Islet of Langerhans (tissue), 1 donor: Measurements from ENCODE around the gene WDR70.
"Not testable (repeated sequence)": the region's sequence is repeated elsewhere in the genome, so short reads cannot be mapped to it uniquely, and the experiment has no call there.

Experiments
- FAIRE-seq: peaks from one replicate; lab custom pipeline; 2011; peaks lifted over from hg19 to GRCh38; lab: Jason Lieb, UNC

The WDR70 gene

GRCh38 chr5:37571985-37572384, 192.9 kb downstream of the WDR70 start:
- FAIRE-seq = no peak

- no peak for FAIRE-seq
These were observed 196.7 kb downstream of the WDR70 start for GRCh38 chr5:37575541-37576489.

GRCh38 chr5:37576552-37576951, 197.4 kb downstream of the WDR70 start:
- FAIRE-seq = no peak

- no peak for FAIRE-seq
These were observed 199.1 kb downstream of the WDR70 start for GRCh38 chr5:37578176-37578575.

GRCh38 chr5:37580106-37580505, 201.0 kb downstream of the WDR70 start:
- no peak for FAIRE-seq

- no peak for FAIRE-seq
These were observed 203.1 kb downstream of the WDR70 start for GRCh38 chr5:37582202-37582601.

- FAIRE-seq = not testable (repeated sequence)
These were observed 214.2 kb downstream of the WDR70 start for GRCh38 chr5:37593292-37593691.

GRCh38 chr5:37594864-37595263, 215.7 kb downstream of the WDR70 start:
- FAIRE-seq = not testable (repeated sequence)

- FAIRE-seq = no peak
These were observed 219.6 kb downstream of the WDR70 start for GRCh38 chr5:37598733-37599132.

- FAIRE-seq = no peak
These were observed 222.0 kb downstream of the WDR70 start for GRCh38 chr5:37601163-37601562.

- no peak for FAIRE-seq
These were observed 224.0 kb downstream of the WDR70 start for GRCh38 chr5:37603072-37603471.

GRCh38 chr5:37604290-37604689, 225.2 kb downstream of the WDR70 start:
- no peak for FAIRE-seq

GRCh38 chr5:37606148-37606547, 227.0 kb downstream of the WDR70 start:
- FAIRE-seq = no peak

- FAIRE-seq = no peak
These were observed 227.6 kb downstream of the WDR70 start for GRCh38 chr5:37606632-37607248.

GRCh38 chr5:37615184-37615583, 236.1 kb downstream of the WDR70 start:
- no peak for FAIRE-seq

GRCh38 chr5:37619353-37619752, 240.2 kb downstream of the WDR70 start:
- FAIRE-seq = no peak

GRCh38 chr5:37622354-37622753, 243.2 kb downstream of the WDR70 start:
- FAIRE-seq = not testable (repeated sequence)

GRCh38 chr5:37626266-37626665, 247.1 kb downstream of the WDR70 start:
- no peak for FAIRE-seq

GRCh38 chr5:37628876-37629275, 249.8 kb downstream of the WDR70 start:
- no peak for FAIRE-seq

- FAIRE-seq = no peak
These were observed 252.8 kb downstream of the WDR70 start for GRCh38 chr5:37631939-37632338.

GRCh38 chr5:37637165-37637845, 258.2 kb downstream of the WDR70 start:
- FAIRE-seq = no peak

GRCh38 chr5:37638897-37639296, 259.8 kb downstream of the WDR70 start:
- FAIRE-seq = no peak

GRCh38 chr5:37640088-37640487, 261.0 kb downstream of the WDR70 start:
- no peak for FAIRE-seq
